Tibial nerve (tissue), 4 donors: ENCODE data around the gene PYCR2. TPM values are rescaled to one million over a fixed set of nuclear protein-coding genes. Genes with fewer than 3 reads are reported as not detected.
"Not testable (repeated sequence)": the region's sequence is repeated elsewhere in the genome, so short reads cannot be mapped to it uniquely, and the experiment has no call there.

Source experiments
- DNase-seq, 2 donors: peaks; one replicate each; pipeline ENCODE4 v3.0.0-alpha.2; 2019; ENCODE audit warnings: low spot score in 2 of 2
- H3K27ac ChIP-seq, 4 donors: fragments of 200-600 bp; sonication (generic) in 3 of 4; one replicate each; pipeline ENCODE4 v1.5.1; 2017 to 2019; ENCODE audit warnings: mild to moderate bottlenecking in 1 of 4
- H3K27me3 ChIP-seq, 2 donors: fragments of 200-600 bp; sonication (generic) in 1 of 2; one replicate each; pipeline versions ENCODE4 v1.5.1 to v1.6.0; 2017 to 2019
- H3K36me3 ChIP-seq, 3 donors: fragments of 200-600 bp; sonication (generic); one replicate each; pipeline ENCODE4 v1.5.1; 2018 to 2019
- H3K4me1 ChIP-seq, 4 donors: fragments of 200-600 bp; sonication (generic) in 3 of 4; one replicate each; pipeline ENCODE4 v1.5.1; 2017 to 2019
- H3K4me3 ChIP-seq, 4 donors: fragments of 200-600 bp; sonication (generic) in 3 of 4; one replicate each; pipeline ENCODE4 v1.5.1; 2017 to 2019; ENCODE audit warnings: mild to moderate bottlenecking in 1 of 4, moderate library complexity in 1 of 4
- H3K9me3 ChIP-seq, 4 donors: fragments of 200-600 bp; sonication (generic) in 3 of 4; one replicate each; pipeline ENCODE4 v1.5.1; 2017 to 2019
- EP300 ChIP-seq, 2 donors: sonication (generic); formaldehyde crosslinking; IDR thresholded peaks; one replicate each; pipeline ENCODE4 v1.6.1; 2017; ENCODE audit warnings: antibody characterized with exemption in 2 of 2, mild to moderate bottlenecking in 1 of 2
- POLR2A ChIP-seq, 2 donors: fragments of 450-650 bp; IDR thresholded peaks; one replicate each; pipeline ENCODE4 v1.6.1; 2017; ENCODE audit warnings: antibody characterized with exemption in 2 of 2, mild to moderate bottlenecking in 2 of 2, moderate library complexity in 2 of 2
- WGBS, 2 donors: methylation state at CpG; one replicate each; pipeline ENCODE4 v1.1.5; 2018; 5-methylcytosine and 5-hydroxymethylcytosine counted together
- total RNA-seq, 4 donors: library from RNA; depleted of rRNA; stranded (reverse); fragments of >200 nt; gene quantifications; one replicate each; pipeline ENCODE4 v1.1.0, GENCODE V29; 2016
- TF ChIP-seq, protein P1 (sequence below), 5 experiments: fragments of 200-600 bp in 3 of 5; fragments of 450-650 bp in 2 of 5; sonication (generic) in 3 of 5; IDR thresholded peaks; one replicate each; pipeline ENCODE4 v1.5.1; 2016 to 2019; ENCODE audit warnings: antibody characterized with exemption in 5 of 5, mild to moderate bottlenecking in 3 of 5, moderate library complexity in 2 of 5

PYCR2 gene
- total RNA-seq = 10 to 100 TPM; 54.2 to 80.8 (median 59.0) TPM

DNA sequence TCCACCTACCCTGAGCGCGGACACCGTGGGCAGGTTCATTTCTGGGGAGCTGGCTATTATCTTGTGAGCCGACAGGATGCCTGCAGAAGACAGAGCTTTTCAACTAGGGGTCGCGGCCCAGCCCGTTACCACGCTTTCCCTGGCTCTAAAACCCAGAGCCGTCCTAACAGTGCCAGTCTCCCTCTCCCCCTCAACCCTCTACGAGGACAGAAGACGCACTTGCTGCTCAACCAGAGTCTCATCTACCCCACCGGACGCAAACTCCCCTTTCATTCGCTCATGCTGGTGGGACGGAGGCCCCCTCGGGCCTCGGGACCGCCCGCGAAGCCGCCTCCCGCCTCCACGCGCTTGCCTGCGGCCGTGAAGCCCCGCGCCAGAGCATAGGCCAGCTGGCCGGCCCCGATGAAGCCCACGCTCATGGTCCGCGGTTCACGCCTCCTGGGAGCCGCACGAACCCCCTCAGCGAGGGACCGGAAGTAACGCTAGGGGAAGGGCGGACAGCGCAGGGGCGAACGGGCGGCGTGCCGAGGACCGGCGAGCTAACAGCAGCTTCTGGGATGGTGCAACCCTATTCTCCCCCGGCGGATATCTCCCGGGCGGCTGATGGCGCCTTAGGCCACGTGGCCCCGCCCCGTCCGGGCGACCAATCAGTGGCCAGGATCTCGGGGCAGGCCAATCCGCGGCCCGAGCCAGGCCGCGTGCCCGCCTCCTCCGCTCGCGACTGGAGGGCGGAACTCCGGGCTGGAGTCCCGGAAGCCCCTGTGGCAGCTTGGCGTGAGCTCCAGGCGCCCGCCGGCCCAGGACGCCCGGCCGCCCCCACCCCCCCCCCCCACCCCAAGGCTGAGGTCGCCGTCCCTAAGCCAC is at the start of gene PYCR2:
Gene PYCR2, minus strand, starts transcription at position 559 of the 864 bp plus-strand sequence. Its CDS starts 140 bp downstream, at position 419.
- peak in 1 of 2 donors; percentile 93 for TF ChIP-seq EP300 (IDR thresholded peaks at IDR 0.05)
- TF ChIP-seq, protein P1, sequence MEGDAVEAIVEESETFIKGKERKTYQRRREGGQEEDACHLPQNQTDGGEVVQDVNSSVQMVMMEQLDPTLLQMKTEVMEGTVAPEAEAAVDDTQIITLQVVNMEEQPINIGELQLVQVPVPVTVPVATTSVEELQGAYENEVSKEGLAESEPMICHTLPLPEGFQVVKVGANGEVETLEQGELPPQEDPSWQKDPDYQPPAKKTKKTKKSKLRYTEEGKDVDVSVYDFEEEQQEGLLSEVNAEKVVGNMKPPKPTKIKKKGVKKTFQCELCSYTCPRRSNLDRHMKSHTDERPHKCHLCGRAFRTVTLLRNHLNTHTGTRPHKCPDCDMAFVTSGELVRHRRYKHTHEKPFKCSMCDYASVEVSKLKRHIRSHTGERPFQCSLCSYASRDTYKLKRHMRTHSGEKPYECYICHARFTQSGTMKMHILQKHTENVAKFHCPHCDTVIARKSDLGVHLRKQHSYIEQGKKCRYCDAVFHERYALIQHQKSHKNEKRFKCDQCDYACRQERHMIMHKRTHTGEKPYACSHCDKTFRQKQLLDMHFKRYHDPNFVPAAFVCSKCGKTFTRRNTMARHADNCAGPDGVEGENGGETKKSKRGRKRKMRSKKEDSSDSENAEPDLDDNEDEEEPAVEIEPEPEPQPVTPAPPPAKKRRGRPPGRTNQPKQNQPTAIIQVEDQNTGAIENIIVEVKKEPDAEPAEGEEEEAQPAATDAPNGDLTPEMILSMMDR (IDR thresholded peaks at IDR 0.05) = peak in 1 of 5 experiments; percentile 56
- TF ChIP-seq POLR2A (IDR thresholded peaks at IDR 0.05) = peak; percentile 73 to 94
- peak; percentile 88 to 91 for DNase-seq
- H3K27ac ChIP-seq = peak within 1 kb of the TSS; percentile 80 to 91 (median 88)
- no peaks in the 10 kb centered on the region for H3K9me3 ChIP-seq
- peaks cover 0 to 32% (median 7%) of the 10 kb centered on the region in 4 donors for H3K4me1 ChIP-seq
- no peaks in the 10 kb centered on the region for H3K27me3 ChIP-seq
- H3K36me3 ChIP-seq = peaks cover 0 to 36% (median 0%) of the 10 kb centered on the region in 3 donors
- peak within 1 kb of the TSS; percentile 72 to 96 (median 78) for H3K4me3 ChIP-seq
- WGBS, 2 donors = 0 to 1% methylated on average over 45 to 58 of the region's 80 CpGs

DNA sequence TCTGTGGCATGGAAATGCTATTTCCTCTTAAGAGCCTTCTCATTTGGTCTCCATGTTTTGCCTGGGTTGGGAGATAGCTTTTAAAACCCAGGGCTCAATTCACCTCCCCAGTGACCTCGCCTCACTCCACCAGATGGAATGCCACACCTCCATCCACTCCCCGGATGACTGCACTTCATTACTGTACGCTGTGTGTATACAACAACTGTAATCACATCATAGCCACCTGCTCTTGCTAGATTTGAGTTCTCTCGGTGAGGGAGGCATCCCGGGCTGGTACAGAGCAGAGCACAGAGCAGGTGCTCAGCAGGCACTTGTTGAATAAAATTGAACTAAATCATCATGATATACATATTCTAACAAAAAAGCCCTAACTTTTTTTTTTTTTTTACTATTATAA is 49.1 kb upstream of the PYCR2 start:
- Histone ChIP-seq H3K27ac (no peak overlapping the region), H3K4me3 (no peak overlapping the region), H3K36me3 (peaks cover 0 to 13% (median 0%) of the 10 kb centered on the region in 3 donors), H3K4me1 (peaks cover 0 to 2% (median 0%) of the 10 kb centered on the region in 4 donors), H3K27me3 (no peaks in the 10 kb centered on the region), H3K9me3 (no peaks in the 10 kb centered on the region)
- 76 to 81% methylated on average over 5 of the region's 5 CpGs for WGBS, 2 donors
- TF ChIP-seq EP300 (IDR thresholded peaks at IDR 0.05) = no peak
- TF ChIP-seq, protein P1 (IDR thresholded peaks at IDR 0.05) = no peak
- no peak for TF ChIP-seq POLR2A (IDR thresholded peaks at IDR 0.05)
- no peak for DNase-seq

DNA sequence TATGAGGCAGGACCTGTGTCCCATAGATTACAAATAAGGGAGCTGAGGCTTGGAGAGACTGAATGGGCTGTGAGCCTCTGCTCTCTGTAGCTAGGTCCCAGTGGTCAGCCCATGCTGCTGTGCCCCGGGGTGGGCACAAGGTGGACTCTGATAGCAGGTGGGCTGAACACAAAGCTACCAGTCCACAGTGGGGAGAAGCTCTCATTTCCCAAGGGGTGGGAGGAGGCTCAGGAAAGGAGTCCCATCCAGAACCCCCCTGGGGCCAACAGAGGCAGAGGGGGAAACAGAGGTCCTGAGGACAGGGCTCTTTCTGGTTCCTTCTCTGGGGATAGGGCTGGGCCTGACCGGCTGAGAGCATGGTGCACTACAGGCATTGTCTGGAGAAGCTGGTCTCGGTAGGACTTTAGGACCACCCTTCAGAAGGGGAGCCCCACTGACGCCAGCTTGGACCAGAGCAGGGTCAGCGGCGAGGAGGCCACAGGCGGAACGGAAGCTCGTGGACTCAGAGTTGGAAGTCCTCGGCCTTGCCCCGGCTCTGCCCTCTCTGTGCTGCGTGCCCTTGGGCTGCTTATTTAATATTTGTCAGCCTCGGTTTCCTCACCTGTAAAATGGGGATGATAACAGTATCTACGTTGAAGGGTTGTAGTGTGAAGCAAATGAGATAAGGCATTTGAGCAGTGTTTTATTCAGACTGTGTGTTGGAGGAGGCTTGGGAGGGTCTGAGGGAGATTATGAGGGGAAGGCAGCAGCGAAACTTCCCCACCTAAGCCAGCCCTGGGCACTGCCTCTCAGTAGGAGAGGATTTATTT is 48.5 kb upstream of the PYCR2 start:
- no peak overlapping the region for H3K27ac ChIP-seq
- peaks cover 0 to 6% (median 0%) of the 10 kb centered on the region in 3 donors for H3K36me3 ChIP-seq
- TF ChIP-seq POLR2A (IDR thresholded peaks at IDR 0.05) = no peak
- TF ChIP-seq, protein P1 (IDR thresholded peaks at IDR 0.05) = no peak
- no peak for TF ChIP-seq EP300 (IDR thresholded peaks at IDR 0.05)
- WGBS, 2 donors = 95% methylated on average over 15 of the region's 15 CpGs
- H3K9me3 ChIP-seq = no peaks in the 10 kb centered on the region
- no peak overlapping the region for H3K4me3 ChIP-seq
- H3K27me3 ChIP-seq = no peaks in the 10 kb centered on the region
- no peak for DNase-seq
- peaks cover 0 to 2% (median 0%) of the 10 kb centered on the region in 4 donors for H3K4me1 ChIP-seq

DNA sequence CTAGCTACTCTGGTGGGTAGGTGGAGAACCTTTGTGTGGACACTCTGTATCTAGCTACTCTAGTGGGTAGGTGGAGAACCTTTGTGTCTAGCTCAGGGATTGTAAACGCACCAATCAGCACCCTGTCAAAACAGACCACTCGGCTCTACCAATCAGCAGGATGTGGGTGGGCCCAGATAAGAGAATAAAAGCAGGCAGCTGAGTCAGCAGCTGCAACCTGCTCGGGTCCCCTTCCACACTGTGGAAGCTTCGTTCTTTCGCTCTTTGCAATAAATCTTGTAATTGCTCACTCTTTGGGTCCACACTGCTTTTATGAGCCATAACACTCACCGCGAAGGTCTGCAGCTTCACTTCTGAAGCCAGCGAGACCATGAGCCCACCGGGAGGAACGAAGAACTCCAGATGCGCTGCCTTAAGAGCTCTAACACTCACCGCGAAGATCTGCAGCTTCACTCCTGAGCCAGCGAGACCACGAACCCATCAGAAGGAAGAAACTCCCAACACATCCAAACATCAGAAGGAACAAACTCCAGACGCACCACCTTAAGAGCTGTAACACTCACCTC is 46.6 kb upstream of the PYCR2 start:
- DNase-seq = not testable (repeated sequence)

DNA sequence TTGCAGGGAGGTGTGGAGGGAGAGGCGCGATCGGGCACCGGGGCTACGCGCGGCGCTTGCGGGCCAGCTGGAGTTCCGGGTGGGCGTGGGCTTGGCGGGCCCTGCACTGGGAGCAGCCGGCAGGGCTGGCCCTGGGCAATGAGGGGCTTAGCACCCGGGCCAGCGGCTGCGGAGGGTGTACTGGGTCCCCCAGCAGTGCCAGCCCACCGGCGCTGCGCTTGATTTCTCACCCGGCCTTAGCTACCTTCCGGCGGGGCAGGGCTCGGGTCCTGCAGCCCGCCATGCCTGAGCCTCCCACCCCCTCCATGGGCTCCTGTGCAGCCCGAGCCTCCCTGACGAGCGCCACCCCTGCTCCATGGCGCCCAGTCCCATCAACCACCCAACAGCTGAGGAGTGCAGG is 45.7 kb upstream of the PYCR2 start:
- DNase-seq = not testable (repeated sequence)

More for the DNA sequence above, 46.6 kb upstream of the PYCR2 start:
- WGBS, 2 donors = 90 to 91% methylated on average over 16 of the region's 16 CpGs
- not testable (repeated sequence) for H3K36me3 ChIP-seq, H3K4me1 ChIP-seq, H3K27ac ChIP-seq, H3K9me3 ChIP-seq, H3K4me3 ChIP-seq, H3K27me3 ChIP-seq

More for the DNA sequence above, 45.7 kb upstream of the PYCR2 start:
- not testable (repeated sequence) for H3K4me3 ChIP-seq, H3K4me1 ChIP-seq, H3K36me3 ChIP-seq, H3K9me3 ChIP-seq, H3K27me3 ChIP-seq, H3K27ac ChIP-seq
- WGBS, 2 donors = 95 to 100% methylated on average over 8 to 24 of the region's 28 CpGs
